Ascending aorta (tissue), 2 donors: ENCODE measurements around the gene PSORS1C1. TPM values are rescaled to one million over a fixed set of nuclear protein-coding genes. Genes with fewer than 3 reads are reported as not detected.

Source experiments
- DNase-seq, 2 donors: peaks; one replicate each; pipeline ENCODE4 v3.0.0-alpha.2; 2019; ENCODE audit warnings: low spot score in 2 of 2
- H3K27ac ChIP-seq, 2 donors: fragments of 200-600 bp; sonication (generic); one replicate each; pipeline ENCODE4 v1.5.1; 2016 to 2017; ENCODE audit warnings: mild to moderate bottlenecking in 1 of 2
- H3K27me3 ChIP-seq: fragments of 200-600 bp; sonication (generic); one replicate; pipeline ENCODE4 v1.5.1; 2017
- H3K36me3 ChIP-seq, 2 donors: fragments of 200-600 bp; sonication (generic); one replicate each; pipeline ENCODE4 v1.5.1; 2016
- H3K4me1 ChIP-seq, 2 donors: fragments of 200-600 bp; sonication (generic); one replicate each; pipeline ENCODE4 v1.5.1; 2016 to 2017; ENCODE audit warnings: mild to moderate bottlenecking in 1 of 2
- H3K4me3 ChIP-seq, 2 donors: fragments of 200-600 bp; sonication (generic); one replicate each; pipeline ENCODE4 v1.5.1; 2016 to 2017; ENCODE audit warnings: mild to moderate bottlenecking in 1 of 2
- H3K9me3 ChIP-seq, 2 donors: fragments of 200-600 bp; sonication (generic); one replicate each; pipeline ENCODE4 v1.5.1; 2016
- CTCF ChIP-seq, 3 experiments: fragments of 200-600 bp in 2 of 3; fragments of 450-650 bp in 1 of 3; sonication (generic) in 2 of 3; IDR thresholded peaks; one replicate each; pipeline ENCODE4 v1.5.1; 2016 to 2019; ENCODE audit warnings: antibody characterized with exemption in 3 of 3, mild to moderate bottlenecking in 1 of 3, moderate library complexity in 1 of 3
- intact Hi-C: fragments of 100-400 bp; cut with DNase I; formaldehyde crosslinking; loops from one replicate; pipeline ENCODE4 v1.15.1; 2023
- total RNA-seq: library from RNA; depleted of rRNA; stranded (reverse); fragments of >200 nt; gene quantifications from one replicate; pipeline ENCODE4 v1.1.0, GENCODE V29; 2016

Gene PSORS1C1
- total RNA-seq, 1 donor from 2014 or later = not detected

GRCh38 chr6:31091680-31092079 lies 22.9 kb upstream of the PSORS1C1 start:
- no peaks in the 10 kb centered on the region for H3K36me3 ChIP-seq
- TF ChIP-seq CTCF (IDR thresholded peaks at IDR 0.05) = no peak
- no peaks in the 10 kb centered on the region for H3K27me3 ChIP-seq
- H3K4me3 ChIP-seq = no peak overlapping the region
- DNase-seq = no peak
- H3K9me3 ChIP-seq = no peaks in the 10 kb centered on the region
- H3K27ac ChIP-seq = no peak overlapping the region
- intact Hi-C loops = no loop called here
- peaks cover 0 to 5% of the 10 kb centered on the region in 2 donors for H3K4me1 ChIP-seq

GRCh38 chr6:31092238-31092637 lies 22.4 kb upstream of the PSORS1C1 start:
- no peak overlapping the region for H3K27ac ChIP-seq
- no peaks in the 10 kb centered on the region for H3K36me3 ChIP-seq
- H3K4me1 ChIP-seq = peaks cover 0 to 1% of the 10 kb centered on the region in 2 donors
- no peak for TF ChIP-seq CTCF (IDR thresholded peaks at IDR 0.05)
- no peak overlapping the region for H3K4me3 ChIP-seq
- H3K27me3 ChIP-seq = no peaks in the 10 kb centered on the region
- intact Hi-C loops = no loop called here
- H3K9me3 ChIP-seq = no peaks in the 10 kb centered on the region
- no peak for DNase-seq

GRCh38 chr6:31092769-31093505 lies 21.7 kb upstream of the PSORS1C1 start:
- Histone ChIP-seq H3K27ac (no peak overlapping the region), H3K4me3 (no peak overlapping the region), H3K27me3 (no peaks in the 10 kb centered on the region), H3K9me3 (no peaks in the 10 kb centered on the region), H3K36me3 (no peaks in the 10 kb centered on the region), H3K4me1 (no peaks in the 10 kb centered on the region)
- TF ChIP-seq CTCF (IDR thresholded peaks at IDR 0.05) = no peak
- intact Hi-C loops = no loop called here
- no peak for DNase-seq

GRCh38 chr6:31094389-31094881 lies 20.2 kb upstream of the PSORS1C1 start:
- no peaks in the 10 kb centered on the region for H3K27me3 ChIP-seq
- no peak overlapping the region for H3K27ac ChIP-seq
- no peak overlapping the region for H3K4me3 ChIP-seq
- H3K36me3 ChIP-seq = no peaks in the 10 kb centered on the region
- H3K9me3 ChIP-seq = no peaks in the 10 kb centered on the region
- intact Hi-C loops = no loop called here
- no peak for DNase-seq
- TF ChIP-seq CTCF (IDR thresholded peaks at IDR 0.05) = no peak
- no peaks in the 10 kb centered on the region for H3K4me1 ChIP-seq

DNA sequence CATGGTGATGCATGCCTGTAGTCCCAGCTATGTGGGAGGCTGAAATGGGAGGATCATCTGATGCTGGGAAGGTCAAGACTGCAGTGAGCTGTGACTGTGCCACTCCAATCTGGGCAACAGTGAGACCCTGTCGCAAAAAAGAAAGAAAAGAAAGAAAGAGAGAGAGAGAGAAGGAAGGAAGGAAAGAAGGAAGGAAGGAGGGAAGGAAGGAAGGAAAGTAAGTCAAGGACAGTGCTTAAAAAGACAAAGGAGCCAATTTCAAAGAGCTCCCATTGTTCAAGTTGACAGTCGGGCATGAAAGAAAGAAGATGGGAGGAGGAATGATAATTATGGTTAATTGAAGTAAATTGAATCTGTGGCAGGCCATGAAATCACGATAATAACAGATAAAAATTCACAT lies 18.4 kb upstream of the PSORS1C1 start:
- no peak for DNase-seq
- H3K27me3 ChIP-seq = no peaks in the 10 kb centered on the region

More for the DNA sequence above, 18.4 kb upstream of the PSORS1C1 start:
- intact Hi-C loops = no loop called here
- Histone ChIP-seq H3K9me3 (no peaks in the 10 kb centered on the region), H3K27ac (no peak overlapping the region), H3K36me3 (no peaks in the 10 kb centered on the region), H3K4me3 (no peak overlapping the region), H3K4me1 (no peaks in the 10 kb centered on the region)
- no peak for TF ChIP-seq CTCF (IDR thresholded peaks at IDR 0.05)
